Raji (cell line): ENCODE results near the gene GON4L.

Experiments used
- POLR2A ChIP-seq: IDR thresholded peaks from 2 replicates; pipeline ENCODE4 v1.6.1; 2011; ENCODE audit warnings: low read depth, low read length, control low read depth; ENCODE audit not compliant: insufficient read depth

The GON4L gene

GRCh38 chr1:155856975-155857930 is at the start of gene GON4L:
GON4L (minus strand) TSS chr1:155857214; CDS start chr1:155853780, 3,434 bp downstream.
- peak; percentile 95 for TF ChIP-seq POLR2A

DNA sequence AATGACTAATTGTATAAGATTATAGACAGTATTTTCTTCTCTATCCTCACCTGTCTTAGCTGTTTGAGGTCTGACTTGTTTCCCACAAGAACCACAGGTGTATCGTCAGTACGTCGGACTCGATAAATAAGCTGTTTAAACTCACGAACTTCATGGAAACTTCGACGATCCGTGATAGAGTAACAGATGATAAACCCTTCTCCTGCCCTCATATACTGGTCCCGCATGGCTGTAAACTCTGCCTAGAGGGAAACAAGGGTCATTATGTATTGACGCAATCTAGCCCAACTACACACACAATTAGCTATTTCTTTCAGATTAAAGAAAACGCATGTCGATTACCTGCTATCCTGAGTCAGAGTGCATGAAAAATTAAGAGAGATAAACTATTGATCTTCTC is 47.2 kb upstream of the GON4L start:
- TF ChIP-seq POLR2A = no peak

- no peak for TF ChIP-seq POLR2A
Observed at GRCh38 chr1:155900161-155900560, 43.1 kb upstream of the GON4L start.

DNA sequence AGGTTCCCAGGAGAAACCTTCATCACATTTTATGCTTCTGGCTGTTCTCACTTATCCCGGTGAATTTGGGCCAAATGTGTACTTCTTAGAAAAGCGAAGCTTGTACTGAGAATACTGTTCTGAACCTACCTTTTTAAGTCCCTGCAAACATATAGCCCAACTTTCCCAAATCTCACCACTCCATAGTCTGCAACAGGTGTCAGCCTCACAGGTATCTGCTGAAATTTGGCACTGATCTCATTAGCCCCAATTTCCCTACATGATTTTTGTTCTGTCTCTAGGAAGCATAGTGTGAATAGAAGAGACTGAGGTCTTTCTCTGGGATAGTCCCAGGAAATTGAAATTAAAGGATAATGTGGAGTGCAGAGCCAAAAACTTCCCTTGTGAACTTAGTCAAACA is 42.7 kb upstream of the GON4L start:
- TF ChIP-seq POLR2A = no peak

GRCh38 chr1:155898888-155899287 is 41.9 kb upstream of the GON4L start:
- no peak for TF ChIP-seq POLR2A

DNA sequence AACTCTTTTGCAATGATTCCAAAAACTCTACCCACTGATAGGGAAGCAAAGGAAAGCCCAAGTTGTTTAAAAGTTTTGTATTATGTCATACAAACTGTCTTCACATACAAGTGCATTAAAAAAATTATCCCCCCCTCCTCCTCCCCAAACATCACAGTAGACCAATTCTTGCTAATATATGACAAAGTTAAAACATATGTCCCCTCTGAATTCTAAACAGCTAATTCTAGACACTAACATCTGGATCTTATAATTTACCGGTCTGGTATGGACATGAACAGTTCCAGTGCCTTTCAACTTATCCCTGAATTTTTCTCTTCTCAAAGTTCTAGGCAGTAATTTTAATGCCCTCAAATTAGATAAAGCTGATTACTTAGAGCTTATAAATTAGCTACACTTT is 40.7 kb upstream of the GON4L start:
- TF ChIP-seq POLR2A = no peak

DNA sequence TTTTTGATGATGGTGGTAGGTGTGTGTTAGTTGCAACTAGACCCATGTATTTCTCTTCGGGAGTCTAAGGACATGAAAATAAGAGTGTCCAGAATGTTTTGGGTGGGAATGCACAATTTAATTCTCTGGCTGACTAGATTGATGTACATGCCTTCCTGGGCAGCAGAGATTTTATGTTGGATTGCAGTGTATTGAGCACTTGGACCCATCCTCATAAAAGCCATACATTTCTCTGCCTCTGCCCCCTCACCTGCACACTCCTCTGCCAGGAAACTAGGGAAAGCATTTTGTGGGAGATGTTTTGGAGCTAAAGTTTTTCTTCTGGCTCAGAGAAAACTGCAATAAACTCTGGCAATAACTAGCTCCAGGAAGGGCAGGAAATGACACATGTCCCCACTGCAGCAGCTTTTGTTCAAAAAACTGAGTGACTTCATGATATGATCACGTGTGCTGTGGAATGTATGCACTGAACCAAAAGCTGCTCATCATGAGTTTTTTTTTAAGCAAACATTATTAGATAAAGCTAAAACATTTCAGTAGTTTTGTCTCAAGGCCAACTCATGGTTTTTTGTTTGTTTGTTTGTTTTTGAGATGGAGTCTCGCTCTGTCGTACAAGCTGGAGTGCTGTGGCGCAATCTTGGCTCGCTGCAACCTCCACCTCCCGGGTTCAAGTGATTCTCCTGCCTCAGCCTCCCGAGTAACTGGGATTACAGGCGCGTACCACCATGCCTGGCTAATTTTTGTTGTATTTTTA is 36.6 kb upstream of the GON4L start:
- no peak for TF ChIP-seq POLR2A

DNA sequence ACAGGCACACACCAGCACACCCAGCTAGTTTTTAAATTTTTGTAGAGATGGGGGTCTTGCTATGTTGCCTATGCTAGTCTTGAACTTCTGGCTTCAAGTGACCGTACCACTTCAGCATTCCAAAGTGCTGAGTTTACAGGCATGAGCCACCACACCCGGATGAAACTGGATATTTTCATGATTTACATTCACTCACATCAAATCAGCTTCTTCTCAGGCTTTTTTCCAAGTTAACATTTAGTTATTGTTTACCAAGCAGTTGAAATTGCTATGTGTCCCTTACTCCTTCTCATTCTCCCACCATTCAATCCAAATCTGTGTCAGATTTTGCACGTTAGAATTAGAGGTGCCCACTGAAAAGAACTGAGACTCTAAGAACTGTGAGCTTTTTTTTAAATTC is 35.8 kb upstream of the GON4L start:
- TF ChIP-seq POLR2A = no peak

- TF ChIP-seq POLR2A = no peak
Observed at GRCh38 chr1:155890251-155890650, 33.2 kb upstream of the GON4L start.

DNA sequence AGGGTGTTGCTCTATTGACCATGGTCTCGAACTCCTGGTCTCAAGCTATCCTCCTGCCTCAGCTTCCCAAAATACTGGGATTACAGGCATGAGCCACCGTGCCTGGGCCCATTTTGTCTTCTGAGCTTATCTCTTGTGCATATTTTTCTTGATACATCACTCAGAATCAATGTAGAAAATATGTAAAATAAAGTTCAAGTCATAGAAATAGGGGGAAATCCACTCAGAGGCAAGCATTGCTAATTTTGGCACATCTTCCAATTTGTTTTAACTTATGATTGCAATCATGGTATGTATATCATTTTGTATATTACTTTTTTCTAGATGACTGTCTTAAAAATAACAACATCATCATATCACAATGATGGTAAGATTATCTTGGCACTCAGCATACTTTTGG is 32.6 kb upstream of the GON4L start:
- TF ChIP-seq POLR2A = no peak

DNA sequence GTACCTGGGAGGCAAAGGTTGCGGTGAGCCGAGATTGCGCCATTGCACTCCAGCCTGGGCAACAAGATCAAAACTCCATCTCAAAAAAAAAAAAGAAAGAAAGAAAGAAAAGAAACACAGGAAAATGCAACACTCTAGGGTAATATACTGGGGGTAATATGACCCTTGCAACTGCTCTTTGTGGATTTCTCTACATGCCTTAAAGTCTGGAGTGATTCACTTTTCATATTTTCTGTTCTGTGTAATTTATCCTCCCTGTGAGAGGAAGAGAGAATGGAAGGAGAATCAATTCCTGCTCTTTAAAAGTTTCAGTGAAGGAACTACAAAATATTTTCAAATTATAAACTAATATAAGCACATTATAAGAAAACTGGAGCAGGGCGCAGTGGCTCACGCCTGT is 31.5 kb upstream of the GON4L start:
- TF ChIP-seq POLR2A = no peak

DNA sequence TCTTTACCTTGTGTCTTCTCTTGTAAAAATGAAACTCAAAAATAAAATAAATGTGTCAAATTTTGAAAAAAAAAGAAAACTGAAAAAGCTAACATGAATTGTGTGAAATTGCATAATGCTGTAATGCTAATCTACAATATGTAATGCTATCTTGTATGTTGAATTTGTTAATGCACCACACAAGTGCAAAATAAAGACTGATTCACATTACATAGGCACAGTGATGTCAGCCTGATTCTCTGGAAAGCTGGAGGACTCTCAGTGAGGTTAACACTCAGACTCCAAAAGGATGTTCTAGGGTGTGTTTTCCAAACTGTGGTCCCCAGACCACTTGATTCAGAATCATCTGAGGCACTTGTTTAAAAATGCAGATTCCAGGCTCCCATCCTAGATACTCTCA is 28.0 kb upstream of the GON4L start:
- TF ChIP-seq POLR2A = no peak

- no peak for TF ChIP-seq POLR2A
Observed at GRCh38 chr1:155884031-155884960, 27.3 kb upstream of the GON4L start.

DNA sequence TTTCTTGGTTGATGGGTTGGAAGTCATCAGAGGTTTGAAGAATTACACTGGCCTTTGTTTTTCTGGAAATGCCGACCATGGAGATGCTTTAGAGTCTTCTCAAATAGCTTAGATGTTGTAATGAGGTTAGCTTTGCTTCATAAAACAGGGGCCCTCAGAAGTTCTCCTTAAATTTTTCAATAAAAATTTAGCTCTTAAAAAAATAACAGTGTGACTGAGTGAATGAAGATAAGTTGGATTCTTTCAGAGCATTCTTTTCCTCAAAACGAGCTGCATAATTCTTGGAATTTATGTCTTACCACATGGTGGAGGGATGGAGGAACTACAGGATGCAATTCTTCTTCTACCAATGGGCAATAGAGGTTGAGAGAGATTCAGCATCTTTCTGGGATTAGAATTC is 25.8 kb upstream of the GON4L start:
- TF ChIP-seq POLR2A = no peak

DNA sequence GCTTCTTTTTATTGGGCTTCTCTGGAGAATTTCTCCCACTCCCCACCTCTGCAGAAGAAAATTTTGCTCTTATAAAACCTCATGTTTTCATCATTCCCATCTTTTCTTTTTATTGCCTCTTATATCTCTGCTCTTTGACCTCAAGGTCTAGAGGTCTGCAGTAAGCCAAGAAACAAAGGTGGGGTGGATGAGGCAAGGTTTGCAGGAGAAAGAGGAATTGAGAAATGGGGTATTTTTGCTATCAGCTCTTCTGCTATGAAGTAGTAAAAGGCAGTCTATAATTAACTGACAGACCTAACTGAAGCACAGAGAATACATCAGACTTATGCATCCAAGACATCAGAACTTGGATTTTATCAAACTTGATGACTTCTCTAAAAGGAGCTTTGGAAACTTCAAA is 25.2 kb upstream of the GON4L start:
- TF ChIP-seq POLR2A = no peak
